Stimulated activated CD4-positive, alpha-beta T cell treated with anti-CD3 and anti-CD28 coated beads, Interleukin-12 subunit alpha, Interleukin-12 subunit beta, amount 100 ng/mL, for 48 hours (primary cell): Measurements from ENCODE around the gene CAPN12.

Experiments
- DNase-seq, 3 donors: peaks; one replicate each; pipeline ENCODE4 v3.0.0-alpha.2; 2020; ENCODE audit warnings: low read depth in 2 of 3, low spot score in 1 of 3

The CAPN12 gene

GRCh38 chr19:38712161-38712748, 32.0 kb downstream of the CAPN12 start:
- no peak for DNase-seq

DNA sequence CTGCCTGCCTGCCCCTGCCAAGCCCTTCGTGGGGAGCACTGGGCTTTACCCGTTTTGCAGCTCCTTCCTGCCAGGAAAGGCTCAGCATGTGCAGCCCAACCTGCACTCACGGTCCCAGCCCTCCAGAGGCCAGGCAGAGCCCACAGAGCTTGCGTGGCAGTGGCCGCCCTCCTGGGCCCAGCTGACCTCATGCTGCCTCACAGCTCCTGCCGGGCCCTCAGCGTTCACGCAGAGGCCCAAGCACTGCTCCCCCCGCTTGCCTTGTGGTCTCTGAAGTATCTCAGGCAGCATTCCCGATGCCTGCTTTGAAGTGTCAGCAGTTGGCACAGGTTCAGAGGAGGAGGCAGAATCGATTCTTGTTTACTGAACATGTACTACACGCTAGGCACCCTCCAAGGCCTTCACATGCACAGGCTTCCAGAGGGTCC, 32.5 kb downstream of the CAPN12 start:
- no peak for DNase-seq

DNA sequence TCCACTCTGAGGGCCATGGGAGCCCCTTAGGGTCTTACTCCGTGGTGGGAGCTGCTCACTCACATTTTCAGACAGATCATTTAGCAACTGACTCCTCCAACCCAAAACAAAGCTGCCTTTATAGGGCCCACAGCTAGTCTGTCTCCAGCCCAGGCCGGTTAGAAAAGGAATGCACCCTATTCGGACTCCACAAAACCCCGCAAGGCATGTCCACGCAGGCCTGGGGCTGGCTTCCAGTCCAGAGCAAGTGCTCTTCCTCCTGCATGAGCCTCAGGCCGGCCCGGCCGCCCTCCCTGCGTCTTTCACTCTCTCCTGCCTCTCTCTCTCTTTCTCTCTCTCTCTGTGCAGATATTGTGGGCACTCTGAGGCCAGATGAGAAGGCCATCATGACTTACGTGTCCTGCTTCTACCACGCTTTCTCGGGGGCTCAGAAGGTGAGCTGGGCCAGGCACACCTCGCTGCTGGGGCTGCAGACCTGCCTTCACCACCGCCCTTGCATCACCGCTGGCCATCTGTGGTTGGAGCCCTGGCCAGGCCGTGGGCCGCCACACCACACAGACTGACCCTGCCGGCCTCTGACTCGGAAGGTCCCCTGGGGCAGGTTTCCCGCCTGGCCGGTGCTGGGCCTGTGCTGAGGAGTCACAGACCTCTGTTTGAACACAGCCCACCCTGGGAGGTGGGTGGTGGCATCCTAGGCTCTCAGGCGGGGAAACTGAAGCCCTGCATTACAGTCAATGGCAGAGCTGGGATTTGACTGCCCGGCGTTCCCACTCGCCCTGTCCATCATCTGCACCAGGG, 33.1 kb downstream of the CAPN12 start:
- no peak for DNase-seq

- no peak for DNase-seq
Measured at GRCh38 chr19:38710416-38710702, 33.9 kb downstream of the CAPN12 start.

DNA sequence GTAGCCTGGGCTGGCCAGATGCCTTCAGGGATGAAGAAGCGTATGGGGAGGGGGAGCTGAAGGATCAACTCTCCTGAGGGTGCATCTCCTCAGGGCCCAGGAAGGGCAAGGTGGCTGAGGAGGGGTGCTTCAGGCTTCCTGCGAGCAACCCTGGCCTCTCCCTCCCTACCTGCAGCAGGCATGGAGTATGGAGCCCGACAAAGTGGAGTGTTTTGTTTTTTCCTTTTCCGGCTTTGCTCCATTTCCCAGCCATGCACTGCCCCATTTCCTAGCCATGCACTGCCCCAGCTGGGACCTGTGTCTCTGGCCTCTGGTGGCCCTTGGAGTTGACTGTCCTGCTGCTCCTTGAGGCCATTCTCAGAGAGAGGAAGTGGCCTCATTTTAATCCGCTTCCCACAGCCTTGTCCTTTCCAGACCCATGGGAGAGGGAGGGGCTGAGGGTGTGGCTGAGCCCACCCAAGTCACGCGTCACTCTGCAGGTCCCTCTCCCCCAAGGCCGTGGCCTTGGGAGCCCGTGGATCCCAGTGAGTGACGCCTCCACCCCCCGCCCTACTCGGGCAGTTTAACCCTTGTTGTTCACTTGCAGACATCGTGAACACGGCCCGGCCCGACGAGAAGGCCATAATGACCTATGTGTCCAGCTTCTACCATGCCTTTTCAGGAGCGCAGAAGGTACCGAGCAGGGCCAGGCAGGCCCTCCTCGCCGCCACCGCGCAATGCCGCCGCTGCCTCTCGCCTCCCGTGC, 34.4 kb downstream of the CAPN12 start:
- no peak for DNase-seq

- no peak for DNase-seq
Measured at GRCh38 chr19:38709119-38709518, 35.2 kb downstream of the CAPN12 start.

- DNase-seq, result no peak
Measured at GRCh38 chr19:38708413-38709024, 35.8 kb downstream of the CAPN12 start.

GRCh38 chr19:38707512-38708114, 36.7 kb downstream of the CAPN12 start:
- no peak for DNase-seq

DNA sequence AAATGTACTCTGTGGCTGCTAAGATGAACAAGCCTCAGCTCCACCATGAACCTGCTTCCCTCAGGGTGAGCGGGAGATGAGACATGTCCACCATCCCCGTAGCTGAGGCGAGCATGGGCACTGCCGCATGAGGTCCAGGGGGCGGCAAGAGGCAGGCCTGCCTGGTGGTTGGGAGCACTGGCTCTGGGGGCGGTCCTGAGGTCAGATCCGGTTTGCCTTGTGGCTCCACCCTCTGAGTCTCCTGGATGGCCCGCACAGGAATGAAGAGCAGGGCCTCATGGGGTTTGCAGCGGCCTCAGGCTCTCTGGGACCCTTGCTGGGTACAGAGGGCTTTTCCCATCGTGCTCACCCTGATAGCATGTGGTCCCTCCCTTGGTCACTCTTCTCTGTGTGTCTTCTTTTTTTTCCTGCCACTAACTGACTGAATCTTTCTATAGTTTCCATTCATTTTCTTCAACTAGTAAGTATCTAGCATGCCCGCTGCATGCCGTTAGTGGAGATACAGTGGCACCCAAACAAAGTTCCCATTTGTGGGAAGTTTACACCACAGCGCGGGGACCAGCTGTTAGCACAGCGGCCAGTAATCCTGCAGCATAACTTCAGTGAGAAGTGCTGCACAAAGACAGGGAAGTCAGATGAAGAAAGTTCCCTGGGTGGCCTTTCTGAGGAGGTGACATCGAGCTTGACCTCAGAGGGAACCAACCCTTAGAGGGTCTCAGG, 37.3 kb downstream of the CAPN12 start:
- no peak for DNase-seq

DNA sequence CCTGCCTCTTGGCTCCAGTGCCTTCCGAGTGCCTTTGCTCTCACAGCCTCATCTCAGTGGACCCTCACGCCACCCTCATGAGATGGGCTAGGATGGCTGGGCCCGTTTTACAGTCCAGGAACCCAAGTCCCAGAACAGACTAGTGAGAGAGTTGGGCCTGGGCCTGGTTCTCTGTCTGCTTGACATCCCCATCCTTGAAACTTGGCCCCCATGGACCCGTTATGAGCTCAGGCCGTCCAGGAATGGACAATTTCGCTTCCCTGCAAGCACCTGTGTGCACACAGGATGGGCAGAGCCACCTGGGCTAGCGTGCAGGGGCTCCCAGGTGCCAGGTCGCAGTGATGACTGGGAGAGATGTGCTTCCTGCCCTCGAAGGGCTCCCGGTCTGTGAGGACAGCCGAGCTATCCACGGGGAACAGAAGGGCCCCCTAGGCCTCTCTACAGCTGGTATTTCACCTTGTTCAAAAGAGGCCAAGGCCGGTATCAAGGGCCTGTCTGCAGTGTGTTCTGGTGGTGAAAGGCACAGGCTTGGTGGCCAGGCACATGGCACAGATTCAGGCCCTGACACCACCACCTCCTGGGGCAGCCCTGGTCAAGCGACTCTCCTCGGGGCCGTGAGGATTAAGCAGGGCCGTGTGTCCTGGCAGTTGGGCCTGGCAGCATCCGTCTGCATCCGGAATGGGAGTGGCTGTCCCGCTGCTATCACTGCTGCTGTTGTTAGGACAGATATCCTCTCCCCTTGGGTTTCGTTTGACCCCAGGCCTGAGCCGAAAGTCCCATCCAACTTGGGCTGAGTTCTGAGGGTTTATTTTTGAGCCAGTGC, 38.9 kb downstream of the CAPN12 start:
- DNase-seq, result no peak

GRCh38 chr19:38704488-38705026, 39.7 kb downstream of the CAPN12 start:
- DNase-seq, result no peak

- no peak for DNase-seq
Measured at GRCh38 chr19:38703509-38703908, 40.8 kb downstream of the CAPN12 start.

DNA sequence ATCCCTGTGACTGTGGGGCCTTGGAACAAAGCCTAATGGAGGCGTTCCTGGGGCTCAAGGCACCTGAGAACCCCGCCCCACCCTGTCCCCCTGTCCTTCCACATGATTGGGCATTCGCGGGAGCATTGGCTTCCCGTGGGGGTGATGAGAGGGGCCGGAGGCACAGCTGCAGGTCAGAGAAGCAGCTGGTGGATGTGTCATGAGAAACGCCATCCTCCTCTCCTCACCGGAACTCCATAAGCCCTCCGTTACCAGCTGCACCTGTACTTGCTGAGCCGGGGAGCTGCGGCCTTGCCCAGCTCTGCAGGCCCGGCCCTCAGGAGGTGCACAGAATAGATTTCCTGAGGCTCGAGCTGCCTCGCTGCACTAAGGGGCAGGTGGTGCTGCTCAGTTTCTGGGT, 42.0 kb downstream of the CAPN12 start:
- DNase-seq, result no peak

- DNase-seq, result no peak
Measured at GRCh38 chr19:38701455-38702063, 42.7 kb downstream of the CAPN12 start.

DNA sequence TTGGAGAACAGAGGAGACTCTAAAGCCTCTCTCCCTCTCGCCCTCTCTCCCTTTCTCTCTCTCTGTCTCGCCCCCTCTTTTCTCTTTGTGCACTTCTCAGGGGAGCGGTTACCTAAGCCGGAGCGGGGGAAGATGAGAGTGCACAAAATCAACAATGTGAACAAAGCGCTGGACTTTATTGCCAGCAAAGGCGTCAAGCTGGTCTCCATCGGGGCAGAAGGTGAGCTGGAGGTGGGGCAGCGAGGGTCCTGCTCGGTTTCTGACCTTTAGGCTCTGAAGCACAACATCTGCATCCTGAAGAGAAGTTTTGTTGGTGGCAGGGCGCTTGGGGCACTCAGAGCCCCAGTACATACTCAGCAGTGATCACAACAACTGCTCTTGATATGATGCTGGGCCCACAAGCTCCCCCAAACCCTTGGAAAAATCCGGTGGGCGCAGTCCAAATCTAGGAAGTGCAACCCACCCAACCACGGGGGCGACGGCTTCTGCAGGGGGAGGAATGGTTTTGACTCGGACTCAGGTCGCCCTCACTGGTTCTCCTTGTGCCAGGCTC, 43.3 kb downstream of the CAPN12 start:
- DNase-seq, result no peak

DNA sequence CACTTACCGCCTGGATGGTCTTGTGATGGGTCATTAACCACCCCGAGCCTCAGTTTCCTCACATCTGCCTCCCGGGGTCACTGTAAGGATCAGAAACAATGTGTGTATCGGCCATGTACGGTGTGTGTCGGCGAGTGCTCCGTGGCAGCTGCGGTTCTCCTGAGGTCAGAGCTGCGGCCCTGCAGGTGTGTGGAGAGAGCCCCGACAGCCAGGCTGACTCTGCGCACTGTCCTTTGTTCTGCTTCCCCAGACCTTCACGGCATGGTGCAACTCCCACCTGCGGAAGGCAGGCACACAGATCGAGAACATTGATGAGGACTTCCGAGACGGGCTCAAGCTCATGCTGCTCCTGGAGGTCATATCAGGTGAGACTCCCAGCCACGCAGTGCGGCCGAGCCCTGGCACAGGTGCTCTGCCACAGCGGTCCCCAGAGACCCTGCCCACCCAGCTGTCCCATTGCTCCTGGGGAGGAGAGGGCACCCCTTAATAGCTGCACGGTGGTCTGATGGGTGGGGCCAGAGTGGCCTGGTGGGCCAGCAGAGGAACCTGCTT, 43.8 kb downstream of the CAPN12 start:
- no peak for DNase-seq

- no peak for DNase-seq
Measured at GRCh38 chr19:38699647-38700349, 44.5 kb downstream of the CAPN12 start.

DNA sequence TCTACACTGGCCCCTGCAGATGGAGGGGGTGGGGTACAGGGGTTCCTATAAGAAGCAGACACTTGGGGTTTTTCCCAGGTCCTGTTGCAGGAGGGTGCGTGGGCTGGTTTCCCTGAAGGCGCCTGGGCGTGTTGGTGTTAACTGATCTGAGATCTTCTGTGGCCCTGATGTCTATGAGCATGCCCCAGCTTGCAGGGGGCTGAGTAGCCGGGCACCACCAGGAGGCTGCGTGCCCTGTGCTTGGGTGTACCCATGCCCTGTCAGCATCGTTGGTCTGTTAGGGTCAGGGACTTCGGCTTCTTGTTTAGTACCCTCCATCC, 45.3 kb downstream of the CAPN12 start:
- no peak for DNase-seq
